Measurements from ENCODE around the gene ELP5.

DNA sequence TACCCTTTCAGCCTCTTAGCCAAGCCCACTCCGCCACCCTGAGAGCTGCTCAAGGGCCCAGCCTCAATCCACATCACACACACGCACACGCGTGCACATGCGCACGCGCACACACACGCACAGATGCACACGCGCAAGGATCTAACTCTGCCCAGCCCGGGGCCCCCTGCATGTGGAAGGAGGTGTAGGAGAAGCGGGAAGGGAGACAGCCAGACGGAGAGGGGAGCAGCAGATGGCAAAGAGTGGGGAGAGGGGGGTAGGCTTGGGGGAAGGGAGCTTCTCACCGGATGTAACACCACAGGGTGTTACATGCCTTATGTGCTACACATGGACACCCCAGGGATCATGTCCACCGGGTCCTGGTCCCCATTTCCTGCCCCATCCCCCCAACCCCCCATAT lies 47.7 kb upstream of the ELP5 start:
- TF ChIP-seq ZBTB1 (tag by site-specific recombination; IDR thresholded peaks at IDR 0.05) = no peak
- TF ChIP-seq, protein P1, sequence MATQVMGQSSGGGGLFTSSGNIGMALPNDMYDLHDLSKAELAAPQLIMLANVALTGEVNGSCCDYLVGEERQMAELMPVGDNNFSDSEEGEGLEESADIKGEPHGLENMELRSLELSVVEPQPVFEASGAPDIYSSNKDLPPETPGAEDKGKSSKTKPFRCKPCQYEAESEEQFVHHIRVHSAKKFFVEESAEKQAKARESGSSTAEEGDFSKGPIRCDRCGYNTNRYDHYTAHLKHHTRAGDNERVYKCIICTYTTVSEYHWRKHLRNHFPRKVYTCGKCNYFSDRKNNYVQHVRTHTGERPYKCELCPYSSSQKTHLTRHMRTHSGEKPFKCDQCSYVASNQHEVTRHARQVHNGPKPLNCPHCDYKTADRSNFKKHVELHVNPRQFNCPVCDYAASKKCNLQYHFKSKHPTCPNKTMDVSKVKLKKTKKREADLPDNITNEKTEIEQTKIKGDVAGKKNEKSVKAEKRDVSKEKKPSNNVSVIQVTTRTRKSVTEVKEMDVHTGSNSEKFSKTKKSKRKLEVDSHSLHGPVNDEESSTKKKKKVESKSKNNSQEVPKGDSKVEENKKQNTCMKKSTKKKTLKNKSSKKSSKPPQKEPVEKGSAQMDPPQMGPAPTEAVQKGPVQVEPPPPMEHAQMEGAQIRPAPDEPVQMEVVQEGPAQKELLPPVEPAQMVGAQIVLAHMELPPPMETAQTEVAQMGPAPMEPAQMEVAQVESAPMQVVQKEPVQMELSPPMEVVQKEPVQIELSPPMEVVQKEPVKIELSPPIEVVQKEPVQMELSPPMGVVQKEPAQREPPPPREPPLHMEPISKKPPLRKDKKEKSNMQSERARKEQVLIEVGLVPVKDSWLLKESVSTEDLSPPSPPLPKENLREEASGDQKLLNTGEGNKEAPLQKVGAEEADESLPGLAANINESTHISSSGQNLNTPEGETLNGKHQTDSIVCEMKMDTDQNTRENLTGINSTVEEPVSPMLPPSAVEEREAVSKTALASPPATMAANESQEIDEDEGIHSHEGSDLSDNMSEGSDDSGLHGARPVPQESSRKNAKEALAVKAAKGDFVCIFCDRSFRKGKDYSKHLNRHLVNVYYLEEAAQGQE (tag by site-specific recombination; IDR thresholded peaks at IDR 0.05) = no peak
- TF ChIP-seq ZNF561 (tag by site-specific recombination; IDR thresholded peaks at IDR 0.05; ENCODE audit: borderline replicate concordance) = no peak
